ENCODE results near the gene MYO18A.

- TF ChIP-seq CTCF (IDR thresholded peaks at IDR 0.05) (no peak), POLR2A (IDR thresholded peaks at IDR 0.05) (no peak), EP300 (IDR thresholded peaks at IDR 0.05; ENCODE audit: low read depth) (no peak)
Observed at GRCh38 chr17:29037739-29038084, 142.5 kb downstream of the MYO18A start.
